Memory B cell (primary cell): Measurements from ENCODE around the gene USP17L15.
"Not testable (repeated sequence)": the region's sequence is repeated elsewhere in the genome, so short reads cannot be mapped to it uniquely, and the experiment has no call there.

ENCODE experiments used
- ATAC-seq: fragments of 150-1000 bp; cut with Tn5 transposase; 2 replicates; pipeline ENCODE4 v1.10.0; 2021; ENCODE audit warnings: low read depth, mild to moderate bottlenecking, moderate library complexity
- DNase-seq, 2 donors: peaks; one replicate each; pipeline ENCODE4 v3.0.0; 2022; ENCODE audit warnings: low spot score in 2 of 2
- H3K27ac Mint-ChIP-seq: one replicate; pipeline ENCODE4 v1.8.0; 2022; ENCODE audit warnings: mild to moderate bottlenecking, moderate library complexity, mixed read lengths
- H3K27me3 Mint-ChIP-seq: one replicate; pipeline ENCODE4 v1.8.0; 2022; ENCODE audit warnings: mixed read lengths
- H3K36me3 Mint-ChIP-seq: one replicate; pipeline ENCODE4 v1.8.0; 2022; ENCODE audit warnings: mild to moderate bottlenecking, mixed read lengths
- H3K4me1 Mint-ChIP-seq: one replicate; pipeline ENCODE4 v1.8.0; 2022; ENCODE audit warnings: mixed read lengths
- H3K4me3 Mint-ChIP-seq: one replicate; pipeline ENCODE4 v1.8.0; 2022; ENCODE audit warnings: mild to moderate bottlenecking, moderate library complexity, mixed read lengths
- H3K9me3 Mint-ChIP-seq: one replicate; pipeline ENCODE4 v1.8.0; 2022; ENCODE audit warnings: mixed read lengths

Gene USP17L15

DNA sequence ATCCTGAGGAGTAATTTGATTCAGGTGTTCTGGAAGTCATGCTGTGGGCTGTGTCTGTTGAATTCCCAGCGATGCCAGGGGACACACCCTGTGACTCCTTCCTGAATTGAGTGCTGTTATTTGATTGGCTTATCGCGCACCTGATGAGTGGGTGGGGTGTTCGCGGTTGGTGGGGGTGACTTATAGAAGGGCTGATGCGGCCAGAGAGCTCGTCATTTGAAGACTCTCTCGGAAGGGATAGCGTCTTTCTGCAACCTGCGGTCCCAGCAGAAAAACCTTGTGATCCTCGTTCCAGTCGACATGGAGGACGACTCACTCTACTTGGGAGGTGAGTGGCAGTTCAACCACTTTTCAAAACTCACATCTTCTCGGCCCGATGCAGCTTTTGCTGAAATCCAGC is 33.1 kb downstream of the USP17L15 start, which contains the start of gene USP17L22:
Gene USP17L22, plus strand, starts transcription at position 301 of the 400 bp plus-strand sequence. Its CDS starts 0 bp downstream, at position 301.
- not testable (repeated sequence) for DNase-seq, H3K27ac Mint-ChIP-seq, ATAC-seq, H3K4me1 Mint-ChIP-seq, H3K36me3 Mint-ChIP-seq, H3K9me3 Mint-ChIP-seq, H3K27me3 Mint-ChIP-seq, H3K4me3 Mint-ChIP-seq

DNA sequence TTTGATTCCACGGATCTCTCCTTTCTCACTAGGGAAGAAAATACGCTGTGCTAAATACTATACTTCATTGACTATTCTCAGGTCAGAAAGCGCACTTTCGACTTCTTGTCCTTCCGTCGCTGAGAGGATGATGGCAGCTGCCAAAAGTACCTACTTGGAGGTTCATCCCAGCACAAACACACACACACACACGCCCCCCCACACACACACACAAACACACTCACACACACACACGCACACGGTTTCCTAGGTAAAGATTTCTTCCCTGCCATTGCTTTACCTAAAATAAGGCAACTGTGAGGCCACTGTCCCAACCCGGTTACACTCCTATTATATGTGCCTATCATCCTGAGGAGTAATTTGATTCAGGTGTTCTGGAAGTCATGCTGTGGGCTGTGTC is 37.5 kb downstream of the USP17L15 start:
- H3K27ac Mint-ChIP-seq: not testable (repeated sequence)

More for the DNA sequence above, 37.5 kb downstream of the USP17L15 start:
- not testable (repeated sequence) for H3K4me1 Mint-ChIP-seq, H3K36me3 Mint-ChIP-seq, ATAC-seq, H3K9me3 Mint-ChIP-seq, H3K4me3 Mint-ChIP-seq, H3K27me3 Mint-ChIP-seq
- DNase-seq: peak in 1 of 2 donors; percentile 14
